ENCODE data around the gene UBAC1. TPM values are rescaled to one million over a fixed set of nuclear protein-coding genes. Genes with fewer than 3 reads are reported as not detected.

UBAC1 gene
- total RNA-seq, 1 donor, result 29.0 TPM

GRCh38 chr9:135884328-135885035 is 76.7 kb downstream of the UBAC1 start:
- peak overlapping the region; percentile 39 for H3K4me2 ChIP-seq (ENCODE audit: insufficient read depth, low read length)
- peak overlapping the region; percentile 71 for H3K27ac ChIP-seq (ENCODE audit: low read depth, low read length)

GRCh38 chr9:135883410-135884089 is 77.6 kb downstream of the UBAC1 start:
- no peak overlapping the region for H3K4me2 ChIP-seq (ENCODE audit: insufficient read depth, low read length)
- DNase-seq (ENCODE audit: insufficient read length, low spot score, missing footprints), result peak; percentile 52
- no peak overlapping the region for H2AFZ ChIP-seq (ENCODE audit: low read length)
- H3K4me3 ChIP-seq (ENCODE audit: insufficient read depth, low read length), result no peak overlapping the region
- peak overlapping the region; percentile 71 for H3K27ac ChIP-seq (ENCODE audit: low read depth, low read length)
- peaks cover 90% of the 10 kb centered on the region for H3K79me2 ChIP-seq (ENCODE audit: insufficient read depth, low read length)
- no peak for TF ChIP-seq CTCF (IDR thresholded peaks at IDR 0.05; ENCODE audit: extremely low read depth, low read depth, low read length)
- peaks cover 32% of the 10 kb centered on the region for H3K4me1 ChIP-seq (ENCODE audit: insufficient read depth, low read length)
- H3K36me3 ChIP-seq (ENCODE audit: insufficient read depth, low read length), result peaks cover 4% of the 10 kb centered on the region
- peaks cover 90% of the 10 kb centered on the region for H4K20me1 ChIP-seq (ENCODE audit: insufficient read depth, low read length)
- no peaks in the 10 kb centered on the region for H3K27me3 ChIP-seq (ENCODE audit: insufficient read depth, low read length)
- H3K9me3 ChIP-seq (ENCODE audit: low read depth, low read length), result no peaks in the 10 kb centered on the region

More at GRCh38 chr9:135884328-135885035, 76.7 kb downstream of the UBAC1 start:
- Histone ChIP-seq H3K36me3 (ENCODE audit: insufficient read depth, low read length) (peaks cover 4% of the 10 kb centered on the region), H2AFZ (ENCODE audit: low read length) (no peak overlapping the region), H3K27me3 (ENCODE audit: insufficient read depth, low read length) (no peaks in the 10 kb centered on the region), H3K4me1 (ENCODE audit: insufficient read depth, low read length) (peaks cover 25% of the 10 kb centered on the region), H3K79me2 (ENCODE audit: insufficient read depth, low read length) (peaks cover 93% of the 10 kb centered on the region), H3K9me3 (ENCODE audit: low read depth, low read length) (no peaks in the 10 kb centered on the region), H4K20me1 (ENCODE audit: insufficient read depth, low read length) (peaks cover 89% of the 10 kb centered on the region), H3K4me3 (ENCODE audit: insufficient read depth, low read length) (no peak overlapping the region)
- no peak for TF ChIP-seq CTCF (IDR thresholded peaks at IDR 0.05; ENCODE audit: extremely low read depth, low read depth, low read length)
- DNase-seq (ENCODE audit: insufficient read length, low spot score, missing footprints), result peak; percentile 93

Other genes starting within 250 kb of the UBAC1 start
- 22.1 and 26.1 TPM in 2 replicates for gene CAMSAP1, start 53.8 kb downstream of the UBAC1 start, total RNA-seq
- 25.3 and 32.9 TPM in 2 replicates for gene NACC2, start 133.9 kb upstream of the UBAC1 start, total RNA-seq
- 52.7 and 65.5 TPM in 2 replicates for gene TMEM250, start 157.5 kb upstream of the UBAC1 start, total RNA-seq
- under 0.01 TPM in 1 of 2 replicates, not detected in the other for gene LHX3, start 243.8 kb upstream of the UBAC1 start, total RNA-seq

Data from osteoblast (primary cell).